Measurements from ENCODE around the gene MAP3K3.

The MAP3K3 gene

GRCh38 chr17:63640038-63640437, 17.8 kb downstream of the MAP3K3 start:
- TF ChIP-seq POLR2AphosphoS5 (IDR thresholded peaks at IDR 0.05; ENCODE audit: low read depth, low read length) (no peak), TAF1 (IDR thresholded peaks at IDR 0.05; ENCODE audit: borderline replicate concordance, low read depth, low read length) (no peak), POLR2A (IDR thresholded peaks at IDR 0.05; ENCODE audit: low read depth, low read length) (no peak)
- FAIRE-seq: no peak
- DNase-seq (ENCODE audit: insufficient read length): no peak

DNA sequence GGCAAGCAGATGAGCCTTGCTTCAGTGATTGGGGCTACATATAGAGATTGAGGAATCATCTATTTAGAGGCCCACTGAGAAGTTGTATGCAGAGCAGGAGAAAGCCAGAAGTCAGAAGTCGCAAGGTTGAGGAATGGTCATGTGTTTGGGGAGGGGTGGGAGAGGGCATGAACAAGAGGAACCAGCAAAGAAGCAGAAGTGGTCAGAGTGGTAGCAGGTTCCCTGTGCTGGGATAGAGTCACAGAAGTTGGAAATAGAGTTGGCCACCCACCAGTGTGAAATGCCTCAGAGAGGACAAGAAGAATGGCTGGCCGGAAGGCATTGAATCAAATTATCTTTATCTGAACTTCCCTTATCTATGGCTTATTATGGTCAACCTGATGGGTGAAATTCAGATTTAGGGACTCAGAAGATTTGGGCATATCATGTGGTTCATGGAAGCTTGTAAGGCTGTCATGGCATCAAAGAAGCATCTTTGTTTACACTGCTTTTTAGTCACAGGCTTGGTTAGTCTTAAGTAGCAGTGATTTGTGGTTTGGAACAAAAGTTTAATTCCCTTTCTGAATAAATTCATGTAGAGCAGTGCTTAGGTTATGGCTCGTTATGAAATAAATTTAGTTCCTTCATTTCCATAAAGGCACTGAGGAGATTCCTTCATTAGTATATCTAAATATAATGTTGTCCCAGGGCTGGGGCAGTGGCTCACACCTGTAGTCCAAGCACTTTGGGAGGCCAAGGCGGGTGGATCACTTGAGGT, 19.7 kb downstream of the MAP3K3 start:
- FAIRE-seq: no peak
- TF ChIP-seq TAF1 (IDR thresholded peaks at IDR 0.05; ENCODE audit: borderline replicate concordance, low read depth, low read length): no peak
- no peak for TF ChIP-seq POLR2A (IDR thresholded peaks at IDR 0.05; ENCODE audit: low read depth, low read length)
- TF ChIP-seq POLR2AphosphoS5 (IDR thresholded peaks at IDR 0.05; ENCODE audit: low read depth, low read length): no peak
- no peak for DNase-seq (ENCODE audit: insufficient read length)

DNA sequence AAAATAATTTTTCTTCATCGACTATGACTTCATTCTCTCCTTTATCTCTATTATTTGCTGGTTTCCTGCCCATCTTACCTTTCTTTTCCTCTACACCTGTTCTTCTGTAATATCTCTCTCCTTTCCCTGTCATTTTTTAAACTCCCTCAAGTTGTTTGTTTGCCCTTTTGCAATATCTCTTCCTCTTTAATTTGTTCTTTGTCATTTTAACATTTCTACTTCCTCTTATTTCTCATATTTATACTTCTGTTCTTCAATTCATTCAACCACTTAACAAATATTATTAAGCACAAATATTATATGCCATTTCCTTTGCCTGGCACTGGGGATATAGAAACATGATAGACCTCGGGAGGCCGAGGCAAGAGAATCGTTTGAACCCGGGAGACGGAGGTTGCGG, 22.6 kb downstream of the MAP3K3 start:
- TF ChIP-seq POLR2AphosphoS5 (IDR thresholded peaks at IDR 0.05; ENCODE audit: low read depth, low read length) (no peak), POLR2A (IDR thresholded peaks at IDR 0.05; ENCODE audit: low read depth, low read length) (no peak), TAF1 (IDR thresholded peaks at IDR 0.05; ENCODE audit: borderline replicate concordance, low read depth, low read length) (no peak)
- DNase-seq (ENCODE audit: insufficient read length) (no peak), FAIRE-seq (no peak)

DNA sequence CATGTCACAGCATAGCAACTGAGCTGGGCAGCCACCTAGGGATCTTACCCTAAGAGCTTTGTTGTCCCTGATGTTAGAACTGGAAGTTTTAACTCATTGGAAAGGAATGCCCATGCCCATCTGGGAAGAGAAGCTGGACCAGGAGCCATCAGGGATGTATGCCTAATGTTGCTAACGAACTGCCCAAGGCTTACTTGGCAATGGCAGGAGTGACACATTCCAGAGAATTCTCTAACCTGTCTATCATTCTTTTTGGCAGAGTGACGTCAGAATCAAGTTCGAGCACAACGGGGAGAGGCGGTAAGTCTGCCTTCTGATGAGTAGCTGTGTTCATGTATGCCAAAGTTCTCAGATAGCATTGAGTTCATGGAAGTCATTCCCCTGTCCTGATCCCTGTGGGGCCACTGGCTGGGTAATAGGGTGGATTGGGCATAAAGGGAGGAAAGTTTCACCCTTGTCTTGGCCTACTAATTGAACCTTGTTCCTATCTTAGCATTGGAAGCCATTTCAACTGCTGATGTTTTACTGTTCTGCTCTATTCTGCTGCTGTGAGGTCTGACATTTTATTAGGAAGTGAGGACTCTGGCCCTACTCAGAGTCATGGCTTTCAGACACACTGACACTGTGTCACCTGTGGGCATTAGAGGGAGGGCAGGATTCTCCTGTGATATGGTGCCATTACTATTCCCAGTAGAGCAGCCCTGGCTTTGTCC, 23.7 kb downstream of the MAP3K3 start:
- peak; percentile 51 for FAIRE-seq
- no peak for TF ChIP-seq TAF1 (IDR thresholded peaks at IDR 0.05; ENCODE audit: borderline replicate concordance, low read depth, low read length)
- no peak for TF ChIP-seq POLR2AphosphoS5 (IDR thresholded peaks at IDR 0.05; ENCODE audit: low read depth, low read length)
- no peak for TF ChIP-seq POLR2A (IDR thresholded peaks at IDR 0.05; ENCODE audit: low read depth, low read length)
- peak; percentile 9 for DNase-seq (ENCODE audit: insufficient read length)

DNA sequence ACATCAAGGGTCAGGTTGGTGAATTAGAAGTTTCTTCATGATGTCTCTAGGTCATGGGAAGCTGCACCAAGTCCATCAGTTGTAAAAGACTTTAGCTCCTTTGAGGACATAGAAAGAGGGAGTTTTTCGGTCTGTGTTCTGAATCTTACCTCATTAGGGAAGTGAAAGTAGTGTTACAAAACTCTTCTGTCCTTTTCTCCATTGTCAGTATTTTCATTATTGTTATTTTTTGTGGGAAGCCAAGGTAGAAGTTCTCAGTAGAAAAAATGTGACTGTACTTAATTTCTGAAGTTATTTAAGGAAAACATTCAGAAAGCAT, 24.2 kb downstream of the MAP3K3 start:
- FAIRE-seq (peak; percentile 36), DNase-seq (ENCODE audit: insufficient read length) (peak; percentile 23)
- TF ChIP-seq POLR2AphosphoS5 (IDR thresholded peaks at IDR 0.05; ENCODE audit: low read depth, low read length): no peak
- TF ChIP-seq TAF1 (IDR thresholded peaks at IDR 0.05; ENCODE audit: borderline replicate concordance, low read depth, low read length): no peak
- TF ChIP-seq POLR2A (IDR thresholded peaks at IDR 0.05; ENCODE audit: low read depth, low read length): no peak

DNA sequence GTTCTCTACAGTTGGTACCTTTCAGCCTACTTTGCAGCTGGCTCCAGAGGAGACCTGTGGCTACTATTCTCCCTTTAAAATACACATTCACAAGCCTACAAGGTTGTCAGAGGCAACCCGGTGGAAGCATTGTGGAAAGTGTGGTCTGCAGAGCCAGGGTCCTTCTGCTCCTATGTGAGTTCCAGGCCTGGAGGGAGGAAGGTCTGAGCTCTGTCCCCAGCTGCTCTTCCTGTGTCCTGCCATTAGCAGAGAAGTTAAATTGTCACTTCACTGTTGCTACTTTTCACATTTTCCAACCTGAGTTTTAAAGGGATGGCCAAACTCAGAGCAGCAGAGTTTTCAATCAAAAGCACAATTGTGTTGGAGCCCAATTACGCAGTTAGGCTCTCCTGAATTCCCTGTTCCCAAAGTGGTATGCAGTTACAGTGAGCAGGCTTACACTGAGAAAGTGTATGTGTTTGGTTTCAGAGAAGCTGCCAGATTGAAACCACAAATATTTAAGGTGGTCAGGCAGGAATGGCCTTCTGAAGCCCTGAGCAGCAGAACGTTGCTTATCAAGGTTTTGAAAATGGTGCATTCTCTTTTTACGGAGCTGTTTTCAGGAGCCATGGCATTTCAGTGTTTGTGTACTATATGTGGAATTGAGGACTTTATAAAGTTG, 25.0 kb downstream of the MAP3K3 start:
- TF ChIP-seq POLR2A (IDR thresholded peaks at IDR 0.05; ENCODE audit: low read depth, low read length): no peak
- TF ChIP-seq POLR2AphosphoS5 (IDR thresholded peaks at IDR 0.05; ENCODE audit: low read depth, low read length): no peak
- TF ChIP-seq TAF1 (IDR thresholded peaks at IDR 0.05; ENCODE audit: borderline replicate concordance, low read depth, low read length): no peak
- FAIRE-seq (no peak), DNase-seq (ENCODE audit: insufficient read length) (no peak)

GRCh38 chr17:63647936-63648335, 25.7 kb downstream of the MAP3K3 start:
- DNase-seq (ENCODE audit: insufficient read length): no peak
- TF ChIP-seq TAF1 (IDR thresholded peaks at IDR 0.05; ENCODE audit: borderline replicate concordance, low read depth, low read length) (no peak), POLR2A (IDR thresholded peaks at IDR 0.05; ENCODE audit: low read depth, low read length) (no peak), POLR2AphosphoS5 (IDR thresholded peaks at IDR 0.05; ENCODE audit: low read depth, low read length) (no peak)
- no peak for FAIRE-seq

DNA sequence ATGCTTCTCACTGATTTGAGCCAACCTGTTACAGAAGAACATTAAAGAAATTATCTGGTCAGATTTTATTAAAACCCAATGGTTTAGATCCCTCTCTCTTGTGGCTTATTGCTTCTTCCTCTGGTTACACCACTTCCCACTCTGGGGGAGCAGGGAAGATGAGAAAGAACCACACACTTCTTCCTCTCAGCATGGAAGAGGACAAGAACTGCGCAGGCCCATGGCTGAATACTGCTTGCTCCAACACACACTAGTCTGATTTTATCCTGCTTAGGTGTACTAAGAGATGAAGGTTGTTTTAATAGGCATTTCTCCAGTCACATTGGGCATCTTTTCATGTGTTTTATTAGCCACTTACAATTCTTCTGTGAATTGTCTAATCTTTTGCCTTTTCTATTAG, 27.6 kb downstream of the MAP3K3 start:
- DNase-seq (ENCODE audit: insufficient read length): no peak
- no peak for FAIRE-seq
- no peak for TF ChIP-seq TAF1 (IDR thresholded peaks at IDR 0.05; ENCODE audit: borderline replicate concordance, low read depth, low read length)
- TF ChIP-seq POLR2A (IDR thresholded peaks at IDR 0.05; ENCODE audit: low read depth, low read length): no peak
- no peak for TF ChIP-seq POLR2AphosphoS5 (IDR thresholded peaks at IDR 0.05; ENCODE audit: low read depth, low read length)

DNA sequence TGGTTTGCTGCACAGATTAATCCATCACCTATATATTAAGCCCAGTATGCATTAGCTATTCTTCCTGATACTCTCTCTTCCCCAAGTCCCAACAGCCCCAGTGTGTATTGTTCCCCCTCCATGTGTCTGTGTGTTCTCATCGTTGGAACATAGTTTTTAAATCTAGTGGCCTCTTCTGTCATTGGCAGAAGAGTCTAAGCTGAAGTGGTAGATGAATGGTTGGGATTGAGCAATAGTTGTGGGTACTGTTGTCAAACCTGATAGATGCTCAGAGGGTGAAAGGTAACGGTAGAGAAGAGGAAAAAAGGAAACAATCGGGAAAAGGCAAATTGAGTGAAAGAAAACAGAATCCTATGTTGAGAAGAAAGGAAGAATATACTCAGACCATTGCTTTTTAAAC, 29.9 kb downstream of the MAP3K3 start:
- no peak for FAIRE-seq
- DNase-seq (ENCODE audit: insufficient read length): no peak
- no peak for TF ChIP-seq TAF1 (IDR thresholded peaks at IDR 0.05; ENCODE audit: borderline replicate concordance, low read depth, low read length)
- no peak for TF ChIP-seq POLR2A (IDR thresholded peaks at IDR 0.05; ENCODE audit: low read depth, low read length)
- TF ChIP-seq POLR2AphosphoS5 (IDR thresholded peaks at IDR 0.05; ENCODE audit: low read depth, low read length): no peak

DNA sequence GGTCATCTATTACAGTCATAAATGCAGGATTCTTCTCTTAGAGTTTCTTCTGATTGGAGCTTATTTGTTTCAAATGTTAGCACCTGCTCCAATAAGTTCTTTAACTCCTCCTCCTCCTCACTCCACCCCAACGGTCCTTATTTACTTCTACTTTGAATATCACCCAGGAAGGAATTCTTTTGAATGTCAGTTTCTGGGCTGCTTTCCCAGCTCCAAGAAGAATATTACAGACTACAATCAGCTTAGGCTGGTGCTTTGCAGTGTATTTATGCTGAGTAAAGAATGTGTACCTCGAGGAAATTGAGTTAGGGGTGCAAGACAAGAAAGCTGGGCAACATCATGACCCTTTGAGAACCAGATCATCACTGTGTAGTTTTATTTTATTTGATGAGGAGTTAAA, 30.8 kb downstream of the MAP3K3 start:
- FAIRE-seq (no peak), DNase-seq (ENCODE audit: insufficient read length) (no peak)
- TF ChIP-seq TAF1 (IDR thresholded peaks at IDR 0.05; ENCODE audit: borderline replicate concordance, low read depth, low read length) (no peak), POLR2AphosphoS5 (IDR thresholded peaks at IDR 0.05; ENCODE audit: low read depth, low read length) (no peak), POLR2A (IDR thresholded peaks at IDR 0.05; ENCODE audit: low read depth, low read length) (no peak)

DNA sequence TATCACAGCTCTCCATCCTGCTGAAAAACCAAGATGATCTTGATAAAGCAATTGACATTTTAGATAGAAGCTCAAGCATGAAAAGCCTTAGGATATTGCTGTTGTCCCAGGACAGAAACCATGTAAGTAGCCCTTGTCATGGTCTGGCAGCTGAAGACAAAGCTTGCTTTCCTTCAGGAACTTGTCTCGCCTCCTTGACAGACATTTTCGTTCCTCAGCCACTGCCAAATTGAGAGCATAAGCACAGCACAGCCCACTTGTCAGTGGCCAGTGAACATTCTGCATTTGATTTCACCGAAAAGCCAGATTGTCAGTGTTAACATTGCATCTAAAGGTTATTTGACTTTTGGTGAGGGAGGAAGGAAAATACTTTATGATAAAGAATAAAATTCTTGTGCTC, 35.6 kb downstream of the MAP3K3 start:
- DNase-seq (ENCODE audit: insufficient read length) (no peak), FAIRE-seq (no peak)
- TF ChIP-seq TAF1 (IDR thresholded peaks at IDR 0.05; ENCODE audit: borderline replicate concordance, low read depth, low read length): no peak
- no peak for TF ChIP-seq POLR2AphosphoS5 (IDR thresholded peaks at IDR 0.05; ENCODE audit: low read depth, low read length)
- no peak for TF ChIP-seq POLR2A (IDR thresholded peaks at IDR 0.05; ENCODE audit: low read depth, low read length)
